SU-DHL-6 (cell line): Measurements from ENCODE around the gene DIAPH3.

ENCODE experiments used
- H2AFZ ChIP-seq: fragments of 200-600 bp; sonication (generic); 2 replicates; pipeline ENCODE4 v1.6.1; 2014; ENCODE audit warnings: low read depth, mild to moderate bottlenecking, moderate library complexity, mixed read lengths, antibody characterized with exemption, low read length; ENCODE audit not compliant: severe bottlenecking
- H3F3A ChIP-seq: fragments of 200-600 bp; shearing (Covaris generic); 2 replicates; pipeline ENCODE4 v1.6.0; 2016; ENCODE audit warnings: antibody characterized with exemption, mild to moderate bottlenecking; ENCODE audit not compliant: insufficient read depth
- H3K27ac ChIP-seq: fragments of 200-600 bp; sonication (generic); 2 replicates; pipeline ENCODE4 v1.5.1; 2016; ENCODE audit warnings: low read depth, mild to moderate bottlenecking, low read length, moderate library complexity, mixed read lengths
- H3K27me3 ChIP-seq: fragments of 200-600 bp; sonication (generic), shearing (Covaris generic); 2 replicates; pipeline ENCODE4 v1.6.0; 2014; ENCODE audit warnings: mild to moderate bottlenecking, low read length
- H3K36me3 ChIP-seq: fragments of 200-600 bp; sonication (generic); 2 replicates; pipeline ENCODE4 v1.6.1; 2014; ENCODE audit warnings: mild to moderate bottlenecking, low read length, mixed read lengths
- H3K4me2 ChIP-seq: fragments of 300-600, 200-600 bp; shearing (Covaris generic), sonication (generic); 2 replicates; pipeline ENCODE4 v1.6.0; 2014; ENCODE audit warnings: low read length, low read depth, mild to moderate bottlenecking; ENCODE audit not compliant: poor library complexity, severe bottlenecking
- H3K4me3 ChIP-seq: fragments of 200-600 bp; sonication (generic); 2 replicates; pipeline ENCODE4 v1.5.1; 2014; ENCODE audit warnings: antibody characterized with exemption, low read length, mild to moderate bottlenecking, mixed read lengths; ENCODE audit not compliant: insufficient read depth, poor library complexity, severe bottlenecking
- H3K79me2 ChIP-seq: fragments of 200-600 bp; sonication (generic); 2 replicates; pipeline ENCODE4 v1.6.1; 2014; ENCODE audit warnings: mild to moderate bottlenecking, low read length, moderate library complexity; ENCODE audit not compliant: insufficient read depth
- H3K9ac ChIP-seq: fragments of 200-600 bp; sonication (generic); 2 replicates; pipeline ENCODE4 v1.7.0; 2014; ENCODE audit warnings: mild to moderate bottlenecking, low read length
- H3K9me2 ChIP-seq: fragments of 200-600 bp; sonication (generic); replicated peaks from 2 replicates; pipeline ENCODE4 v1.6.1; 2014; ENCODE audit warnings: low read length; ENCODE audit not compliant: insufficient read depth
- H3K9me3 ChIP-seq: fragments of 200-600 bp; sonication (generic); 2 replicates; pipeline ENCODE4 v1.6.1; 2014; ENCODE audit warnings: low read length, mixed read lengths; ENCODE audit not compliant: insufficient read depth
- H4K20me1 ChIP-seq: fragments of 200-600 bp; sonication (generic); 2 replicates; pipeline ENCODE4 v1.6.1; 2014; ENCODE audit warnings: low read depth, mild to moderate bottlenecking, antibody characterized with exemption, low read length, moderate library complexity, mixed read lengths
- EZH2phosphoT487 ChIP-seq: fragments of 200-600 bp; sonication (generic), shearing (Covaris generic); conservative IDR thresholded peaks from 2 replicates; pipeline ENCODE4 v1.6.1; 2018; ENCODE audit warnings: mild to moderate bottlenecking, antibody characterized with exemption, low read length, moderate library complexity, mixed read lengths
- TF ChIP-seq, protein P1 (sequence below): fragments of 200-600 bp; sonication (generic); IDR thresholded peaks from one replicate; pipeline ENCODE4 v1.5.1; 2017; ENCODE audit warnings: antibody characterized with exemption, mild to moderate bottlenecking, low read length, moderate library complexity; ENCODE audit not compliant: insufficient read depth, poor library complexity, severe bottlenecking

The DIAPH3 gene

DNA sequence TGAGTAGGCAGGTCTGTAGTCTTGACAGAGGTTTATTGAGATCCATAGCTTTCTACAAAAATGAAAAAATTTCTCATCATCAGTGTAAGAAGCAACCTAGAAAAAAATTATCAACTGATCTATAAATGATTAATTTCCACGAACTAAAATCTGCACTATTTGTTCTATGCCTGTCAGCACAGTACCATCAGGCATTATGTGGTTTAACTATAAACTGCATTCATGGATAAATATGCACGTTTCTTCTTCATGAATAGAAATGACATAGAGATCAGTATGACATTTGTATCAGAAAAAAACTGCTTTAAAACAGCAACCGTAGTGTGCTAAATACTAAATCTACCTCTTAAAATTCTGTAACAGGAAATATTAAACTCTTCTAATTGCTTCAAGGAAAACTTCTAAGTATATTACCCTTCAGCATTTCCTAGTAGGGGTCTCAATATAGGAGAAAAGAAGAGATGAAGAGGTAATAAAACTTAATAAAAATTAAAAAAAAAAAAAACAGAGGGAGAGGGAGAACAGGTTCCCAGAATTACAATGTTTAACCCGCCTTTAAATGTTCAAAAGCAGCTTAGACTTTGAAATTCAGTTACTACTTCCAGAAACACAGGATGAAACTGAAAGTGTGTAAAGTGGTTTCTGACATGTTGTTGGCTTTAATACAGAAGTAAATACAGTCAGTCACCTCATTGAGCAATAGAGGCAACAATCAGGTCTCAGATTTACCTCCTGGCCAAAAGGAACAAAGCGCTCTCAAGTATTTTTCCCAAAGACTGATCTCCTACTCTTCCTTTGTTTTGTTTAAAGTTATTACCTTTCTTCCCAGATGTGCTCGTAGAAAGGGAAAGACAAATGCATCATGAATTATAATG is 144.4 kb downstream of the DIAPH3 start:
- Histone ChIP-seq H4K20me1 (0 out of 2 replicates have a peak, but pooled peaks cover 2% of the 10 kb centered on the region), H3K4me3 (no peak overlapping the region), H2AFZ (no peak overlapping the region), H3K36me3 (no peaks in the 10 kb centered on the region), H3K27ac (no peak overlapping the region), H3K9ac (no peak overlapping the region), H3K79me2 (no peaks in the 10 kb centered on the region), H3K9me2 (no peaks in the 10 kb centered on the region), H3F3A (no peaks in the 10 kb centered on the region), H3K9me3 (no peaks in the 10 kb centered on the region), H3K4me2 (peak overlapping the region; percentile 0), H3K27me3 (no peaks in the 10 kb centered on the region)
- no peak for TF ChIP-seq EZH2phosphoT487
- TF ChIP-seq, protein P1, sequence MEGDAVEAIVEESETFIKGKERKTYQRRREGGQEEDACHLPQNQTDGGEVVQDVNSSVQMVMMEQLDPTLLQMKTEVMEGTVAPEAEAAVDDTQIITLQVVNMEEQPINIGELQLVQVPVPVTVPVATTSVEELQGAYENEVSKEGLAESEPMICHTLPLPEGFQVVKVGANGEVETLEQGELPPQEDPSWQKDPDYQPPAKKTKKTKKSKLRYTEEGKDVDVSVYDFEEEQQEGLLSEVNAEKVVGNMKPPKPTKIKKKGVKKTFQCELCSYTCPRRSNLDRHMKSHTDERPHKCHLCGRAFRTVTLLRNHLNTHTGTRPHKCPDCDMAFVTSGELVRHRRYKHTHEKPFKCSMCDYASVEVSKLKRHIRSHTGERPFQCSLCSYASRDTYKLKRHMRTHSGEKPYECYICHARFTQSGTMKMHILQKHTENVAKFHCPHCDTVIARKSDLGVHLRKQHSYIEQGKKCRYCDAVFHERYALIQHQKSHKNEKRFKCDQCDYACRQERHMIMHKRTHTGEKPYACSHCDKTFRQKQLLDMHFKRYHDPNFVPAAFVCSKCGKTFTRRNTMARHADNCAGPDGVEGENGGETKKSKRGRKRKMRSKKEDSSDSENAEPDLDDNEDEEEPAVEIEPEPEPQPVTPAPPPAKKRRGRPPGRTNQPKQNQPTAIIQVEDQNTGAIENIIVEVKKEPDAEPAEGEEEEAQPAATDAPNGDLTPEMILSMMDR = no peak

DNA sequence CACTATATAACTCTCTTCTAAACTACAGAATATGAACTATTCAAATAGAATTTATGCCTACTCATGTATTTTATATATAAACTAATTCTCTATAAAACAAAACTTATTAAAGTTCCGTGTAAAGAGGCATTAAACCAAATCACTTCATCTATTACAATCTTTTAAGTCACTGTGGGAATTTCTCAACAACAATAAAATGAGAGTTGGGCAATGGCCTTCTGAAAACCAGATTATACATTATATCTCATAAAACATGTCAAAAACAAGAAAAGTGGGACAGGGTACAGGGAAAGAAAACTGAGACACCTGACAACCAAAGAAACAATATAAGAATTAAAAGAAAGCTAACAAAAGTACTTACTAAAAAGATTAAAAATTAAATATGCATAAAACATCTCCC is 145.2 kb downstream of the DIAPH3 start:
- Histone ChIP-seq H4K20me1 (0 out of 2 replicates have a peak, but pooled peaks cover 2% of the 10 kb centered on the region), H3K4me2 (no peak overlapping the region), H3K27me3 (no peaks in the 10 kb centered on the region), H3F3A (no peaks in the 10 kb centered on the region), H3K9me2 (no peaks in the 10 kb centered on the region), H3K9me3 (no peaks in the 10 kb centered on the region), H3K9ac (no peak overlapping the region), H3K27ac (no peak overlapping the region), H3K79me2 (no peaks in the 10 kb centered on the region), H3K4me3 (no peak overlapping the region), H3K36me3 (peaks cover 4% of the 10 kb centered on the region; the same call in 1 of the 2 replicates), H2AFZ (no peak overlapping the region)
- TF ChIP-seq, protein P1 = no peak
- no peak for TF ChIP-seq EZH2phosphoT487

DNA sequence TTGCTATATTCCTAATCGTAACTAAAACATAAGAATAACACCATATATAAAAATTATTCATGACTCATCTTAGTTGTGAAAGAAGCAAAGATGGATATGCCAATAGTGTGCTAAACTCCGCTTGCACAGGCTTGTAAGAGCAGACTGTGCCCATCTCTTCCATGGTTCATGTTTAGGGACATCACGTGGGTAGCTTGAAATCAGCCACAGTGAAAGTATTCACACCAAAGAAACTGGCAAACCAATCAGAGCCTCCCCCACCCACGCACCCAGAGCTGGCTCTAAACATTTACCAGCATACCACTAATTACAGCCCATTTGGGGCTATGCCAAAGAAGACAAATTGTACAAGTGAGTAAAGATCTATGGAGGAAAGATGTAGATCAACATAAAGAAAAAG is 147.5 kb downstream of the DIAPH3 start:
- Histone ChIP-seq H3K9ac (no peak overlapping the region), H2AFZ (no peak overlapping the region), H3K4me2 (no peak overlapping the region), H3K27ac (no peak overlapping the region), H3K9me3 (no peaks in the 10 kb centered on the region), H3F3A (no peaks in the 10 kb centered on the region), H3K79me2 (no peaks in the 10 kb centered on the region), H3K27me3 (no peaks in the 10 kb centered on the region), H3K4me3 (no peak overlapping the region), H3K36me3 (peaks cover 4% of the 10 kb centered on the region; the same call in 1 of the 2 replicates), H4K20me1 (0 out of 2 replicates have a peak, but pooled peaks cover 2% of the 10 kb centered on the region), H3K9me2 (no peaks in the 10 kb centered on the region)
- no peak for TF ChIP-seq EZH2phosphoT487
- TF ChIP-seq, protein P1 = no peak
